Hepatocyte (in vitro differentiated cells): ENCODE data around the gene LMX1A.

Experiments used
- CTCF ChIP-seq: fragments of 200-600 bp; sonication (generic); IDR thresholded peaks from 2 replicates; pipeline ENCODE4 v1.5.1; 2016; ENCODE audit warnings: antibody characterized with exemption, mild to moderate bottlenecking; ENCODE audit not compliant: poor library complexity
- EZH2 ChIP-seq: fragments of 200-600 bp; sonication (generic); IDR thresholded peaks from 2 replicates; pipeline ENCODE4 v1.6.1; 2016; ENCODE audit warnings: antibody characterized with exemption, mild to moderate bottlenecking, borderline replicate concordance

GRCh38 chr1:165328136-165328535, 28.4 kb downstream of the LMX1A start:
- TF ChIP-seq CTCF = no peak
- TF ChIP-seq EZH2 = no peak
